HL-60 (cell line): Measurements from ENCODE around the gene HAUS5.

ENCODE experiments used
- DNase-seq, 2 experiments: peaks; one replicate each; pipeline ENCODE4 v3.0.0-alpha.2; 2010 to 2020; ENCODE audit warnings: low read depth in 1 of 2, low spot score in 1 of 2
- H3K27ac ChIP-seq: fragments of 250-450 bp; sonication (Bioruptor Pico); replicated peaks from 2 replicates; pipeline ENCODE4 v1.5.1; 2020; ENCODE audit warnings: mild to moderate bottlenecking, moderate library complexity
- H3K27me3 ChIP-seq: fragments of 250-450 bp; sonication (Bioruptor Pico); 2 replicates; pipeline ENCODE4 v1.5.1; 2021; ENCODE audit warnings: mild to moderate bottlenecking, moderate library complexity; ENCODE audit not compliant: insufficient read depth, poor library complexity, severe bottlenecking
- H3K4me3 ChIP-seq: replicated peaks from 2 replicates; pipeline ENCODE4 v1.5.1; 2011; ENCODE audit warnings: mild to moderate bottlenecking, control low read depth, low read length; ENCODE audit not compliant: insufficient read depth
- GABPA ChIP-seq: IDR thresholded peaks from 2 replicates; pipeline ENCODE4 v1.6.1; 2012; ENCODE audit warnings: low read depth
- POLR2AphosphoS5 ChIP-seq: IDR thresholded peaks from 2 replicates; pipeline ENCODE4 v1.6.1; 2012; ENCODE audit warnings: low read depth
- REST ChIP-seq: IDR thresholded peaks from 2 replicates; pipeline ENCODE4 v1.6.1; 2012; ENCODE audit warnings: low read depth; ENCODE audit not compliant: insufficient replicate concordance
- SPI1 ChIP-seq: IDR thresholded peaks from 2 replicates; pipeline ENCODE4 v1.6.1; 2012; ENCODE audit warnings: low read depth, mild to moderate bottlenecking, borderline replicate concordance
- TF ChIP-seq, protein P1 (sequence below): IDR thresholded peaks from one replicate; pipeline ENCODE4 v1.5.1; 2011; ENCODE audit warnings: low read length, control low read depth, inconsistent platforms; ENCODE audit not compliant: insufficient read depth

Gene HAUS5

DNA sequence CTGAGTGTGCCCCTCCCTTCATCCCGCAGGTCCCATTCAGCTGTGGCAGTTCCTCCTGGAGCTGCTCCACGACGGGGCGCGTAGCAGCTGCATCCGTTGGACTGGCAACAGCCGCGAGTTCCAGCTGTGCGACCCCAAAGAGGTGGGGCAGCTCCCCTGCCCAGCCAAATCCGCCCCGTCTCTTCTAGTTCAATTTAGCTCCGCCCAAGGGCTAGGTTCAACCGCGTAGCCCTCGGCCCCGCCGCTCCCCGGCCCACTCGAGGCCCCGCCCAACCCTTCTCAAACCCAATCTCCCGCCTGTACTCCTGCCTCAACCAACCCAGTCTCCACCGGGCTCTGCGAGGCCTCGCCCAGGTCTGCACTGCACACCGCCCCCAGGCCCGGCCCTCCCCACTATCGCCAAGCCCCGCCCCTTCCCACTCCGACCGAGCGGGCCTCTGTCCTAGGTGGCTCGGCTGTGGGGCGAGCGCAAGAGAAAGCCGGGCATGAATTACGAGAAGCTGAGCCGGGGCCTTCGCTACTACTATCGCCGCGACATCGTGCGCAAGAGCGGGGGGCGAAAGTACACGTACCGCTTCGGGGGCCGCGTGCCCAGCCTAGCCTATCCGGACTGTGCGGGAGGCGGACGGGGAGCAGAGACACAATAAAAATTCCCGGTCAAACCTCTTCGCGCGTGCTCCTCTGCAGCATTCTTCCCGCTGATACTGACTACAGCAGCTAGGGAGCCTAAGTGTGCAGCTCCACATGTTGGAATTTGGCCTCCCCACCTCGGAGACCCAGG, 31.9 kb downstream of the HAUS5 start:
- TF ChIP-seq POLR2AphosphoS5 (peak; percentile 22; the same call in 1 of the 2 replicates), REST (peak; percentile 79), SPI1 (peak; percentile 2; the same call in 1 of the 2 replicates), GABPA (no peak)
- peak overlapping the region; percentile 58 for H3K4me3 ChIP-seq
- no peaks in the 10 kb centered on the region for H3K27me3 ChIP-seq
- peak; percentile 85 to 94 for DNase-seq
- H3K27ac ChIP-seq, result no peak overlapping the region

DNA sequence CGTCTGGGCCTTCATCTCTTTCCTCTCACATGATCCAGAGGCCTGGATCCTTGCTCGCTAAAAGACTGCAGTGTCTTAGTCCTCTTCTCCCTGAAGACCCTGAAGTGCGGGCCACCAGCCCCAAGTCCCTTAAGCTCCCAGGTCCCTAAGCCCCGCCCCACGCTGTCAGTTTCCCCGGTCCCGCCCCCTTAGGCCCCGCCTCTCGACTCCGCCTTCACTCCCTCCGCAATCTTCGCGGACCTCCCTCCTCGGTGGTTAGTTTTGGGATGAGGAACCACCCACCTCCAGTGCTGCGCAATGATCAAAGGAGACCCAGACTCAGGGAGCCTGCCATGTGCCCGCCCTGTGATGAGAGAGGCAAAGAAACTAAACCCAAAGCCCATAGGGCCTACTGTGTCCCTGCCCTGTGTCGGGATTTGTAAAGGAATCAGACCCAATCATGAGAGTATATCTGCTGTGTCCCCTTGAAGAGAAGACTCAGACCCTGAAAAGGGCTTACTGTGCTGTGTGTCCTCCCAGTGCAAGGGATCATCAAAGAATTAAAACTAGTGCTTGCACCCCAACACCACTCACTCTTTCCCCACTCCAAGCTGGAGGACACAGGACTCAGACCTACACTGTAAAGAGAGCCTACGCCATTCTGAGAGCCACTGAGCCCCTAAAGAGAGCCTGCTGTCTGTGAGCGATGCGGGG, 32.6 kb downstream of the HAUS5 start:
- TF ChIP-seq, protein P1, sequence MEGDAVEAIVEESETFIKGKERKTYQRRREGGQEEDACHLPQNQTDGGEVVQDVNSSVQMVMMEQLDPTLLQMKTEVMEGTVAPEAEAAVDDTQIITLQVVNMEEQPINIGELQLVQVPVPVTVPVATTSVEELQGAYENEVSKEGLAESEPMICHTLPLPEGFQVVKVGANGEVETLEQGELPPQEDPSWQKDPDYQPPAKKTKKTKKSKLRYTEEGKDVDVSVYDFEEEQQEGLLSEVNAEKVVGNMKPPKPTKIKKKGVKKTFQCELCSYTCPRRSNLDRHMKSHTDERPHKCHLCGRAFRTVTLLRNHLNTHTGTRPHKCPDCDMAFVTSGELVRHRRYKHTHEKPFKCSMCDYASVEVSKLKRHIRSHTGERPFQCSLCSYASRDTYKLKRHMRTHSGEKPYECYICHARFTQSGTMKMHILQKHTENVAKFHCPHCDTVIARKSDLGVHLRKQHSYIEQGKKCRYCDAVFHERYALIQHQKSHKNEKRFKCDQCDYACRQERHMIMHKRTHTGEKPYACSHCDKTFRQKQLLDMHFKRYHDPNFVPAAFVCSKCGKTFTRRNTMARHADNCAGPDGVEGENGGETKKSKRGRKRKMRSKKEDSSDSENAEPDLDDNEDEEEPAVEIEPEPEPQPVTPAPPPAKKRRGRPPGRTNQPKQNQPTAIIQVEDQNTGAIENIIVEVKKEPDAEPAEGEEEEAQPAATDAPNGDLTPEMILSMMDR, result no peak
- no peak for TF ChIP-seq SPI1
- no peak; the same call in 1 of the 2 replicates for TF ChIP-seq POLR2AphosphoS5
- TF ChIP-seq REST, result no peak
- no peak for TF ChIP-seq GABPA
- Histone ChIP-seq H3K4me3 (peak overlapping the region; percentile 58), H3K27ac (no peak overlapping the region), H3K27me3 (no peaks in the 10 kb centered on the region)
- peak; percentile 80 to 83 for DNase-seq

DNA sequence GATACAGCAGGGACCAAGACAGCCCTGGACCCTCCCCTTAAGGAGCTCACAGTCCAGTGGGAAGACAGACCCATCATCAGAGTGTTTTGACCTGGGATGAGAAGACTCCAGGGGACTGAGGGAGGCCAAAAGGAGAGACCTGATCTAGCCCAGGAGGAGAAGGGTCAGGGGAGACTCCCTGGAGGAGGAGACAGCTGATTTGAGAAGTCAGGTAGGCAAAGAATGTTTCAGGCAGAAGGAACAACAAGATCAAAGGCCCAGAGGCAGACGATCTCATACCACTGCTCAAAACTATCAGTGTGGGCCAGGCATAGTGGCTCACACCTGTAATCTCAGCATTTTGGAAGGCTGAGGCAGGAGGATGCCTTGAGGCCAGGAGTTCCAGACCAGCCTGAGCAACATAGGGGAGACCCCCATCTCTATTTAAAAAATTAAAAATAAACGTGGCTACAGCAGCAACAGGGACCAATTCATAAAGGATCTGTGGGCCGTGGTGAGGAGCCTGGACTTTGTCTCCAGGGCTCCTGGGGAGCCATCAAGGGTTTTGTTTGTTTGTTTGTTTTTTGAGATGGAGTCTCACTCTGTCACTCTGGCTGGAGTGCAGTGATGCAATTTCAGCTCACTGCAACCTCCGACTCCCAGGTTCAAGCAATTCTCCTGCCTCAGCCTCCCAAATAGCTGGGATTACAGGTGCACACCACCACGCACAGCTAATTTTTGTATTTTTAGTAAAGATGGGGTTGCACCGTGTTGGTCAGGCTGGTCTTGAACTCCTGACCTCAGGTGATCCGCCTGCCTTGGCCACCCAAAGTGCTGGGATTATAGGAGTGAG, 33.4 kb downstream of the HAUS5 start:
- Histone ChIP-seq H3K4me3 (no peak overlapping the region), H3K27ac (no peak overlapping the region), H3K27me3 (no peaks in the 10 kb centered on the region)
- no peak for DNase-seq
- TF ChIP-seq REST (no peak), POLR2AphosphoS5 (no peak), SPI1 (no peak), GABPA (no peak)
- TF ChIP-seq, protein P1, result no peak
